K562 (cell line): ENCODE measurements around the gene RAD1. TPM values are rescaled to one million over a fixed set of nuclear protein-coding genes. Genes with fewer than 3 reads are reported as not detected.

ENCODE experiments used
- BHLHE40 ChIP-seq: IDR thresholded peaks from 2 replicates; pipeline ENCODE4 v1.6.1; 2011; ENCODE audit warnings: low read length, improper control_type of control experiment
- CBX1 ChIP-seq: sonication (generic); IDR thresholded peaks from 2 replicates; pipeline ENCODE4 v1.6.1; 2016; ENCODE audit warnings: antibody characterized with exemption, low read depth, mild to moderate bottlenecking
- CBX3 ChIP-seq, 2 experiments: IDR thresholded peaks; 1 replicate in 1 of 2; 2 replicates in 1 of 2; pipeline ENCODE4 v1.6.1; 2012; ENCODE audit warnings: inconsistent platforms in 2 of 2, low read length in 2 of 2, borderline replicate concordance in 1 of 2, control low read depth in 1 of 2
- CEBPZ ChIP-seq: fragments of 150-350 bp; IDR thresholded peaks from 2 replicates; pipeline ENCODE4 v1.6.1; 2014; ENCODE audit warnings: low read depth, mild to moderate bottlenecking, low read length, borderline replicate concordance
- HINFP ChIP-seq: fragments of 450-650 bp; conservative IDR thresholded peaks from 2 replicates; pipeline ENCODE4 v1.6.1; 2016; ENCODE audit warnings: missing genetic modification characterization, low read depth, mild to moderate bottlenecking, control low read depth, missing compliant biosample characterization
- HSF4 ChIP-seq: fragments of 250-450 bp; sonication (Bioruptor Pico); IDR thresholded peaks from 2 replicates; pipeline ENCODE4 v2.1.2; 2022; ENCODE audit warnings: mild to moderate bottlenecking, moderate library complexity, borderline replicate concordance
- ILK ChIP-seq: fragments of 450-650 bp; IDR thresholded peaks from 2 replicates; pipeline ENCODE4 v1.6.1; 2016; ENCODE audit warnings: missing genetic modification characterization, low read depth, mild to moderate bottlenecking, missing compliant biosample characterization, moderate library complexity, borderline replicate concordance
- NR2F6 ChIP-seq: fragments of 450-650 bp; formaldehyde crosslinking; IDR thresholded peaks from 2 replicates; pipeline ENCODE4 v1.4.0; 2020; ENCODE audit warnings: mild to moderate bottlenecking
- RBM17 ChIP-seq: fragments of 200-400 bp; formaldehyde crosslinking; IDR thresholded peaks from 2 replicates; pipeline ENCODE4 v1.6.1; 2017; ENCODE audit warnings: low read depth, mild to moderate bottlenecking, low read length, borderline replicate concordance
- TEAD1 ChIP-seq, 2 experiments: fragments of 450-650 bp in 1 of 2; sonication (generic) in 1 of 2; formaldehyde crosslinking; IDR thresholded peaks; 2 replicates each; pipeline versions ENCODE4 v1.4.0 to v1.8.0; 2020 to 2022; ENCODE audit warnings: mild to moderate bottlenecking in 2 of 2, missing genetic modification reagents in 1 of 2
- TRIM28 ChIP-seq: fragments of 450-650 bp; IDR thresholded peaks from 2 replicates; pipeline ENCODE4 v1.6.1; 2017
- ZBTB9 ChIP-seq: fragments of 450-650 bp; formaldehyde crosslinking; IDR thresholded peaks from 2 replicates; pipeline ENCODE4 v1.4.0; 2020; ENCODE audit warnings: mild to moderate bottlenecking, moderate library complexity
- ZNF217 ChIP-seq: sonication (generic); formaldehyde crosslinking; IDR thresholded peaks from 2 replicates; pipeline ENCODE4 v1.8.0; 2022; ENCODE audit warnings: mild to moderate bottlenecking, missing genetic modification reagents
- ZNF282 ChIP-seq: sonication (generic); formaldehyde crosslinking; IDR thresholded peaks from 2 replicates; pipeline ENCODE4 v1.8.1; 2023; ENCODE audit warnings: missing genetic modification reagents
- ZNF3 ChIP-seq: fragments of 250-450 bp; sonication (Bioruptor Pico); IDR thresholded peaks from 2 replicates; pipeline ENCODE4 v1.5.0; 2021; ENCODE audit warnings: mild to moderate bottlenecking, moderate library complexity
- ZNF57 ChIP-seq: fragments of 450-650 bp; formaldehyde crosslinking; IDR thresholded peaks from 2 replicates; pipeline ENCODE4 v1.4.0; 2020; ENCODE audit warnings: mild to moderate bottlenecking, moderate library complexity
- ZNF79 ChIP-seq: fragments of 250-450 bp; sonication (Bioruptor Pico); IDR thresholded peaks from 2 replicates; pipeline ENCODE4 v1.4.0; 2020; ENCODE audit warnings: low read depth, mild to moderate bottlenecking, moderate library complexity
- ZNF830 ChIP-seq: fragments of 250-450 bp; sonication (Bioruptor Pico); IDR thresholded peaks from 2 replicates; pipeline ENCODE4 v1.5.0; 2021; ENCODE audit warnings: mild to moderate bottlenecking
- polyA plus RNA-seq, 8 experiments: library from polyadenylated mRNA; depleted of rRNA in 4 of 8; stranded (reverse) in 5 of 8; unstranded in 3 of 8; fragments of >200 nt; fragmentation: Nextera tagmentation in 2 of 8; fragmentation: Illumina TruSeq in 1 of 8; extraction: Ambion mirVana in 2 of 8; extraction: Trizol in 1 of 8; gene quantifications; 2 replicates each; pipeline versions ENCODE4 v1.2.1 to v1.2.3, GENCODE V29; 2011 to 2014; ENCODE audit warnings: inconsistent platforms in 1 of 8, missing spikeins in 1 of 8
- total RNA-seq, 7 experiments: library from RNA; depleted of rRNA in 6 of 7; stranded (reverse); fragments of >200 nt in 6 of 7; fragmentation: Illumina TruSeq in 2 of 7; extraction: Trizol in 2 of 7; gene quantifications; 2 replicates each; pipeline versions ENCODE4 v1.2.1 to v1.2.3, GENCODE V29; 2011 to 2021; ENCODE audit warnings: low replicate concordance in 1 of 7
- TF ChIP-seq, protein P1 (sequence below), 3 experiments: IDR thresholded peaks in 2 of 3; conservative IDR thresholded peaks in 1 of 3; 2 replicates each; pipeline ENCODE4 v1.5.1; 2011 to 2012; ENCODE audit warnings: low read length in 3 of 3, mild to moderate bottlenecking in 3 of 3, control low read depth in 2 of 3, improper control_type of control experiment in 1 of 3, inconsistent platforms in 1 of 3, low read depth in 1 of 3, mixed read lengths in 1 of 3, moderate library complexity in 1 of 3; ENCODE audit not compliant: insufficient read depth in 2 of 3

The RAD1 gene
- total and polyA plus RNA-seq, 9 of the 15 experiments (the other 6 are each of a cell fraction or from before 2014, with no cell fraction given): 44.5 to 148 (median 60.8) TPM

DNA sequence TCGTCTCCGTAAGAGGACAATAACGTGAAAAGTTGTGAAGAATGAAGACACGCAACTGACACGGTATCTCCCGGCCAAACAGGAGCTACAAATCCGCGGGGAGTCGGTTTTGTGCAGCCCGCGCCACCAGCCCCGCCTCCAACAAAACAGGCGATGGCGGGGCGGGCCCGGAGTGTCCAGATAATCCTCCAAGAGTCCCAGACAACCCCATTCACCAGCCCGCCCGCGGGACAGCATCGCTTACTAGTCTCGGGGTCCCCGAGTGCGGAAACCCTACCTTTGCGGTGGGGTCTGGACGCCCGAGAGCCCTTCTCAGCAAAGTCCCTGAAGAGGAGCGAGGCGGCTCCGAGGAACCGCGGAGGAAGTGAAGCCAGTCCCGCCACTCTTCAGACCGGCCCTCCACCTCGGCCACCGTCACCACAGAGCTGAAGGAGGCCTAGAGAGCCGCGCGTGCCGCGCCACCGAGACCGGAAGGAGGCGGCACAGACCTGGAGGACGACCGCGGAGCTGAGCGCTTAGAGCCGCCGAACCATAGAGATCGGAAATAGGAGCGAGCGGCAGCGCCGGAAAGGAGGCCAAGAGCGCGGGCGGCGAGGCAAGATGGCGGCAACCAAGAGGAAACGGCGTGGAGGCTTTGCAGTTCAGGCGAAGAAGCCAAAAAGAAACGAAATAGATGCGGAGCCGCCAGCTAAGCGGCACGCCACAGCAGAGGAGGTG, at the start of gene RAD1, which contains the start of gene BRIX1 (continued):
- no peak for TF ChIP-seq CEBPZ
- no peak for TF ChIP-seq ZNF830 (CRISPR knock-in tag)
- TF ChIP-seq ZNF79 (CRISPR knock-in tag): no peak
- no peak for TF ChIP-seq HINFP (tag)
- TF ChIP-seq HSF4: no peak
- TF ChIP-seq ZNF282 (CRISPR knock-in tag): no peak
- no peak for TF ChIP-seq ZNF217 (CRISPR knock-in tag)
- TF ChIP-seq, protein P1, sequence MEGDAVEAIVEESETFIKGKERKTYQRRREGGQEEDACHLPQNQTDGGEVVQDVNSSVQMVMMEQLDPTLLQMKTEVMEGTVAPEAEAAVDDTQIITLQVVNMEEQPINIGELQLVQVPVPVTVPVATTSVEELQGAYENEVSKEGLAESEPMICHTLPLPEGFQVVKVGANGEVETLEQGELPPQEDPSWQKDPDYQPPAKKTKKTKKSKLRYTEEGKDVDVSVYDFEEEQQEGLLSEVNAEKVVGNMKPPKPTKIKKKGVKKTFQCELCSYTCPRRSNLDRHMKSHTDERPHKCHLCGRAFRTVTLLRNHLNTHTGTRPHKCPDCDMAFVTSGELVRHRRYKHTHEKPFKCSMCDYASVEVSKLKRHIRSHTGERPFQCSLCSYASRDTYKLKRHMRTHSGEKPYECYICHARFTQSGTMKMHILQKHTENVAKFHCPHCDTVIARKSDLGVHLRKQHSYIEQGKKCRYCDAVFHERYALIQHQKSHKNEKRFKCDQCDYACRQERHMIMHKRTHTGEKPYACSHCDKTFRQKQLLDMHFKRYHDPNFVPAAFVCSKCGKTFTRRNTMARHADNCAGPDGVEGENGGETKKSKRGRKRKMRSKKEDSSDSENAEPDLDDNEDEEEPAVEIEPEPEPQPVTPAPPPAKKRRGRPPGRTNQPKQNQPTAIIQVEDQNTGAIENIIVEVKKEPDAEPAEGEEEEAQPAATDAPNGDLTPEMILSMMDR (IDR thresholded peaks at IDR 0.05 in 2 of 3, conservative IDR thresholded peaks at IDR 0.05 in 1 of 3; ENCODE audit: insufficient read depth in 2 of 3, low read depth in 1 of 3, low read length in 3 of 3): peak; percentile 22 to 42 (median 39); a peak in 3 of 6 replicates
- 0 out of 2 replicates have a peak, but pooled peaks have one; percentile 6 for TF ChIP-seq TRIM28
- no peak for TF ChIP-seq RBM17
- TF ChIP-seq TEAD1 (CRISPR knock-in tag; IDR thresholded peaks at IDR 0.05): peak in 1 of 2 experiments; percentile 64; a peak in 1 of 4 replicates
- TF ChIP-seq CBX1: 0 out of 2 replicates have a peak, but pooled peaks have one; percentile 78
- peak in 1 of 2 experiments; percentile 40; a peak in 1 of 3 replicates for TF ChIP-seq CBX3 (IDR thresholded peaks at IDR 0.05; ENCODE audit: borderline replicate concordance in 1 of 2, low read length in 2 of 2)
- no peak for TF ChIP-seq ZNF3 (CRISPR knock-in tag)
- no peak for TF ChIP-seq ZNF57 (CRISPR knock-in tag)
- 0 out of 2 replicates have a peak, but pooled peaks have one; percentile 48 for TF ChIP-seq ZBTB9 (CRISPR knock-in tag)
- TF ChIP-seq BHLHE40: peak; percentile 93
- TF ChIP-seq ILK (tag): no peak
- TF ChIP-seq NR2F6 (CRISPR knock-in tag): no peak
